Caco-2 (cell line): ENCODE measurements around the gene PCSK5. TPM values are rescaled to one million over a fixed set of nuclear protein-coding genes. Genes with fewer than 3 reads are reported as not detected.

ENCODE experiments used
- BruUV-seq: library from RNA; stranded (reverse); fragments of 400-500 nt; replicated peaks from 2 replicates; lab custom pipeline; 2021; lab: Mats Ljungman, UMichigan
- CTCF ChIA-PET: fragments of 300-600 bp; sonication (Branson Sonifier 250); formaldehyde crosslinking; loops from one replicate; lab custom pipeline; 2022; ENCODE audit warnings: antibody characterized with exemption; lab: Charles Lee
- POLR2A ChIA-PET: fragments of 300-600 bp; sonication (Branson Sonifier 250); formaldehyde crosslinking; loops from one replicate; lab custom pipeline; 2022; ENCODE audit warnings: antibody characterized with exemption; lab: Charles Lee
- DNase-seq, 2 experiments: peaks; one replicate each; pipeline versions ENCODE4 v3.0.0 to v3.0.0-alpha.2; 2020 to 2022
- H3K27me3 ChIP-seq: replicated peaks from 2 replicates; pipeline ENCODE4 v1.6.0; 2011; ENCODE audit warnings: low read length; ENCODE audit not compliant: control insufficient read depth, insufficient read depth
- H3K36me3 ChIP-seq: 2 replicates; pipeline ENCODE4 v1.5.1; 2011; ENCODE audit warnings: low read length; ENCODE audit not compliant: control insufficient read depth, insufficient read depth
- H3K4me1 ChIP-seq: fragments of 250-450 bp; sonication (Bioruptor Pico); 2 replicates; pipeline ENCODE4 v1.5.1; 2020; ENCODE audit warnings: mild to moderate bottlenecking
- H3K4me3 ChIP-seq: 2 replicates; pipeline ENCODE4 v1.5.1; 2011; ENCODE audit warnings: low read depth, mild to moderate bottlenecking, control low read depth, low read length
- H3K9me3 ChIP-seq: fragments of 250-450 bp; sonication (Bioruptor Pico); 2 replicates; pipeline ENCODE4 v1.5.1; 2020; ENCODE audit warnings: mild to moderate bottlenecking, moderate library complexity
- H3K27ac Mint-ChIP-seq: one replicate; pipeline ENCODE4 v1.8.0; 2022; ENCODE audit warnings: mixed read lengths; ENCODE audit not compliant: unreplicated experiment
- H3K27me3 Mint-ChIP-seq: one replicate; pipeline ENCODE4 v1.8.0; 2022; ENCODE audit warnings: mixed read lengths; ENCODE audit not compliant: insufficient read depth, unreplicated experiment
- H3K36me3 Mint-ChIP-seq: one replicate; pipeline ENCODE4 v1.8.0; 2022; ENCODE audit warnings: mild to moderate bottlenecking, mixed read lengths; ENCODE audit not compliant: insufficient read depth, unreplicated experiment
- H3K4me1 Mint-ChIP-seq: one replicate; pipeline ENCODE4 v1.8.0; 2022; ENCODE audit warnings: low read depth, mixed read lengths; ENCODE audit not compliant: unreplicated experiment
- H3K4me3 Mint-ChIP-seq: one replicate; pipeline ENCODE4 v1.8.0; 2022; ENCODE audit warnings: mild to moderate bottlenecking, moderate library complexity, mixed read lengths; ENCODE audit not compliant: unreplicated experiment
- H3K9me3 Mint-ChIP-seq: one replicate; pipeline ENCODE4 v1.8.0; 2022; ENCODE audit warnings: mixed read lengths; ENCODE audit not compliant: unreplicated experiment
- CTCF ChIP-seq, 2 experiments: fragments of 200-600 bp in 1 of 2; IDR thresholded peaks; 1 replicate in 1 of 2; 2 replicates in 1 of 2; pipeline versions ENCODE4 v1.5.1 to v1.8.0; 2011 to 2022; ENCODE audit warnings: antibody characterized with exemption in 1 of 2, control low read depth in 1 of 2, inconsistent platforms in 1 of 2, low read depth in 1 of 2, low read length in 1 of 2, mild to moderate bottlenecking in 1 of 2, moderate library complexity in 1 of 2; ENCODE audit not compliant: insufficient read depth in 1 of 2, severe bottlenecking in 1 of 2, unreplicated experiment in 1 of 2
- intact Hi-C: fragments of 100-400 bp; cut with micrococcal nuclease; formaldehyde crosslinking; loops from one replicate; pipeline ENCODE4 v1.10.0; 2022; ENCODE audit not compliant: unreplicated experiment
- total RNA-seq: library from RNA; stranded (reverse); gene quantifications from 2 replicates; pipeline ENCODE4 v1.2.3, GENCODE V29; 2022

Gene PCSK5
- total RNA-seq, 1 experiment from 2014 or later: 10.9 TPM

- no peaks in the 10 kb centered on the region for H3K9me3 Mint-ChIP-seq
- BruUV-seq: no TSS peak
- no peak overlapping the region for H3K4me3 ChIP-seq
- no peak overlapping the region for H3K27ac Mint-ChIP-seq
- H3K36me3 Mint-ChIP-seq: no peaks in the 10 kb centered on the region
- POLR2A ChIA-PET: no interaction called here
- H3K4me1 Mint-ChIP-seq: peaks cover 13% of the 10 kb centered on the region
- H3K4me1 ChIP-seq: peaks cover 7% of the 10 kb centered on the region
- no peaks in the 10 kb centered on the region for H3K9me3 ChIP-seq
- CTCF ChIA-PET: no interaction called here
- DNase-seq: no peak
- no peak overlapping the region for H3K4me3 Mint-ChIP-seq
- H3K36me3 ChIP-seq: no peaks in the 10 kb centered on the region
- no peaks in the 10 kb centered on the region for H3K27me3 Mint-ChIP-seq
- no peaks in the 10 kb centered on the region for H3K27me3 ChIP-seq
- intact Hi-C loops: no loop called here
- TF ChIP-seq CTCF (IDR thresholded peaks at IDR 0.05; ENCODE audit: insufficient read depth in 1 of 2, low read depth in 1 of 2, low read length in 1 of 2, severe bottlenecking in 1 of 2, unreplicated experiment in 1 of 2): no peak
These were observed 285.7 kb downstream of the PCSK5 start for GRCh38 chr9:76176171-76176570.

- no peaks in the 10 kb centered on the region for H3K27me3 Mint-ChIP-seq
- intact Hi-C loops: no loop called here
- H3K9me3 Mint-ChIP-seq: no peaks in the 10 kb centered on the region
- CTCF ChIA-PET: no interaction called here
- no TSS peak for BruUV-seq
- no peaks in the 10 kb centered on the region for H3K36me3 Mint-ChIP-seq
- no peaks in the 10 kb centered on the region for H3K27me3 ChIP-seq
- H3K9me3 ChIP-seq: no peaks in the 10 kb centered on the region
- H3K4me3 ChIP-seq: no peak overlapping the region
- POLR2A ChIA-PET: interaction anchor here (0.6 kb wide), 1 partner anchor 288 kb away, joined by 3 read pairs; no protein-coding TSS in a partner anchor
- TF ChIP-seq CTCF (IDR thresholded peaks at IDR 0.05; ENCODE audit: insufficient read depth in 1 of 2, low read depth in 1 of 2, low read length in 1 of 2, severe bottlenecking in 1 of 2, unreplicated experiment in 1 of 2): no peak
- H3K4me1 ChIP-seq: peaks cover 12% of the 10 kb centered on the region
- no peak overlapping the region for H3K4me3 Mint-ChIP-seq
- H3K36me3 ChIP-seq: no peaks in the 10 kb centered on the region
- H3K4me1 Mint-ChIP-seq: peaks cover 13% of the 10 kb centered on the region
- H3K27ac Mint-ChIP-seq: no peak overlapping the region
- no peak for DNase-seq
These were observed 287.5 kb downstream of the PCSK5 start for GRCh38 chr9:76177931-76178330.

- DNase-seq: peak; percentile 25 to 61
- H3K27me3 Mint-ChIP-seq: no peaks in the 10 kb centered on the region
- peaks cover 12% of the 10 kb centered on the region for H3K4me1 ChIP-seq
These were observed 290.1 kb downstream of the PCSK5 start for GRCh38 chr9:76180541-76180940.

More at GRCh38 chr9:76180541-76180940, 290.1 kb downstream of the PCSK5 start:
- no TSS peak for BruUV-seq
- no peak overlapping the region for H3K4me3 ChIP-seq
- Mint-ChIP-seq H3K36me3 (no peaks in the 10 kb centered on the region), H3K27ac (peak overlapping the region; percentile 64), H3K4me1 (peaks cover 13% of the 10 kb centered on the region), H3K4me3 (peak overlapping the region; percentile 16), H3K9me3 (no peaks in the 10 kb centered on the region)
- H3K9me3 ChIP-seq: no peaks in the 10 kb centered on the region
- H3K27me3 ChIP-seq: no peaks in the 10 kb centered on the region
- intact Hi-C loops: no loop called here
- TF ChIP-seq CTCF (IDR thresholded peaks at IDR 0.05; ENCODE audit: insufficient read depth in 1 of 2, low read depth in 1 of 2, low read length in 1 of 2, severe bottlenecking in 1 of 2, unreplicated experiment in 1 of 2): no peak
- no peaks in the 10 kb centered on the region for H3K36me3 ChIP-seq
- CTCF ChIA-PET: no interaction called here
- POLR2A ChIA-PET: no interaction called here
